SK-N-SH treated with all-trans-retinoic acid at 6 μM for 48 hours (cell line): ENCODE measurements around the gene RELCH.

Experiments used
- BACH2 ChIP-seq: fragments of 250-450 bp; sonication (Bioruptor Pico); IDR thresholded peaks from 2 replicates; pipeline ENCODE4 v1.9.0; 2021; ENCODE audit warnings: mild to moderate bottlenecking, borderline replicate concordance
- CREB5 ChIP-seq: fragments of 250-450 bp; sonication (Bioruptor Pico); IDR thresholded peaks from 2 replicates; pipeline ENCODE4 v1.5.1; 2020; ENCODE audit warnings: low read depth, mild to moderate bottlenecking, moderate library complexity
- PATZ1 ChIP-seq: fragments of 250-450 bp; sonication (Bioruptor Pico); IDR thresholded peaks from 2 replicates; pipeline ENCODE4 v1.8.0; 2020; ENCODE audit warnings: mild to moderate bottlenecking, moderate library complexity, borderline replicate concordance
- ZNF565 ChIP-seq: fragments of 450-650 bp; formaldehyde crosslinking; conservative IDR thresholded peaks from 2 replicates; pipeline ENCODE4 v1.5.0; 2020; ENCODE audit warnings: low read depth, mild to moderate bottlenecking, moderate library complexity
- ZNF70 ChIP-seq: fragments of 450-650 bp; formaldehyde crosslinking; IDR thresholded peaks from 2 replicates; pipeline ENCODE4 v1.5.0; 2020; ENCODE audit warnings: mild to moderate bottlenecking, moderate library complexity

GRCh38 chr18:62341473-62341872 lies 154.4 kb downstream of the RELCH start:
- TF ChIP-seq BACH2 (CRISPR knock-in tag) (no peak), ZNF70 (CRISPR knock-in tag) (no peak), CREB5 (CRISPR knock-in tag) (no peak), PATZ1 (CRISPR knock-in tag) (no peak), ZNF565 (CRISPR knock-in tag) (no peak)
